Lung (tissue), 12 donors: ENCODE data around the gene C12orf75. TPM values are rescaled to one million over a fixed set of nuclear protein-coding genes. Genes with fewer than 3 reads are reported as not detected.

ENCODE experiments used
- ATAC-seq: fragments of 200-7000 bp; cut with Tn5 transposase; one replicate; pipeline ENCODE4 v1.9.1; 2020; ENCODE audit warnings: moderate number of reproducible peaks; ENCODE audit not compliant: insufficient read depth, low FRiP score
- DNase-seq, 3 donors: peaks; one replicate each; pipeline ENCODE4 v3.0.0-alpha.2; 2013 to 2017
- H3K27ac ChIP-seq, 2 donors: one replicate each; pipeline ENCODE4 v1.5.1; 2013; ENCODE audit warnings: mild to moderate bottlenecking in 2 of 2, moderate library complexity in 2 of 2, control low read depth in 1 of 2, inconsistent platforms in 1 of 2, low read depth in 1 of 2, low read length in 1 of 2
- H3K27me3 ChIP-seq, 3 donors: one replicate each; pipeline ENCODE4 v1.5.1; 2013; ENCODE audit warnings: low read length in 2 of 3; ENCODE audit not compliant: control insufficient read depth in 3 of 3, insufficient read depth in 3 of 3
- H3K36me3 ChIP-seq, 4 donors: one replicate each; pipeline ENCODE4 v1.5.1; 2013; ENCODE audit warnings: low read length in 4 of 4, mild to moderate bottlenecking in 1 of 4, moderate library complexity in 1 of 4; ENCODE audit not compliant: control insufficient read depth in 4 of 4, insufficient read depth in 4 of 4
- H3K4me1 ChIP-seq, 5 donors: one replicate each; pipeline ENCODE4 v1.5.1; 2013; ENCODE audit warnings: low read length in 5 of 5, mild to moderate bottlenecking in 2 of 5, moderate library complexity in 1 of 5; ENCODE audit not compliant: control insufficient read depth in 5 of 5, insufficient read depth in 5 of 5
- H3K4me3 ChIP-seq: one replicate; pipeline ENCODE4 v1.5.1; 2013; ENCODE audit warnings: mild to moderate bottlenecking, control low read depth, moderate library complexity
- H3K9ac ChIP-seq, 2 donors: one replicate each; pipeline ENCODE4 v1.5.1; 2013; ENCODE audit warnings: low read length in 2 of 2, control low read depth in 1 of 2; ENCODE audit not compliant: insufficient read depth in 1 of 2
- H3K9me3 ChIP-seq, 4 donors: one replicate each; pipeline ENCODE4 v1.5.1; 2013; ENCODE audit warnings: low read length in 3 of 4, mild to moderate bottlenecking in 1 of 4, moderate library complexity in 1 of 4; ENCODE audit not compliant: control insufficient read depth in 4 of 4, insufficient read depth in 3 of 4
- CTCF ChIP-seq: IDR thresholded peaks from 2 replicates; pipeline ENCODE4 v1.5.1; 2012; ENCODE audit warnings: mild to moderate bottlenecking; ENCODE audit errors: control extremely low read depth, extremely low read depth
- WGBS, 2 donors: extraction: QIAGEN DNeasy Blood & Tissue Kit; methylation state at CpG; one replicate each; pipeline ENCODE4 v1.1.7; 2013; 5-methylcytosine and 5-hydroxymethylcytosine counted together
- polyA plus RNA-seq, 2 donors: library from polyadenylated mRNA; stranded (reverse); fragments of 200-250 nt; gene quantifications; one replicate each; pipeline ENCODE4 v1.2.1, GENCODE V29; 2013
- total RNA-seq, 2 donors: library from RNA; depleted of rRNA in 1 of 2; stranded (reverse); fragments of >200 nt in 1 of 2; gene quantifications; one replicate each; pipeline ENCODE4 v1.2.1, GENCODE V29; 2014 to 2021
- donor health status: control.
- donor health status: control.
- donor health status: Bipolar disorder and iron deficiency.
- donor health status: healthy.
- donor health status: DM: yes; HTN: yes; CAD: no.

The C12orf75 gene
- total and polyA plus RNA-seq, 4 donors, result 7.0 to 26.7 (median 17.2) TPM

GRCh38 chr12:105319691-105320209 is 10.7 kb upstream of the C12orf75 start:
- Histone ChIP-seq H3K27ac (no peak overlapping the region), H3K27me3 (no peaks in the 10 kb centered on the region), H3K9ac (no peak overlapping the region), H3K36me3 (no peaks in the 10 kb centered on the region), H3K4me3 (no peak overlapping the region), H3K4me1 (no peaks in the 10 kb centered on the region), H3K9me3 (no peaks in the 10 kb centered on the region)
- no peak for DNase-seq
- no peak for TF ChIP-seq CTCF
- no peak for ATAC-seq
- 74 to 83% methylated on average over 8 of the region's 8 CpGs for WGBS, 2 donors

DNA sequence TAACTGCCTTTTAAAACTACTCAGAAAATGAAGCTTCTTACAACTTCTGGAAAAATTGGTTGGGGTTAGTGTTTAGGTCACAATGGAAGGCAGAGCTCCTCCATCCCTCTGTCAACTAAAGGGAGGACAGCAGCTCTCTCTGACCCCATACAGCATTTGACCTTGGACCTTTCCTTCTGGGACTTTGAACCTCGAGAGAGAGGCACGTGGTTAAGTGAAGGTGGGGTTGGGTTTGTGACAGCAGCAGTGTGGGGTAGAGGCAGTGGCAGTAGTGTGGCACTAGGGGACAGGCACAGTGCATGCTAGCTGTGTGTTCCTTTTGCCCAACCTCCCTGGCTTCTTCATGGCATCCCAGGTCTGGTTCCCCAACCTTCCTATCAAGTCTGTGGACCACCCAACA is 9.4 kb upstream of the C12orf75 start:
- H3K27ac ChIP-seq, result no peak overlapping the region

GRCh38 chr12:105322070-105322469 is 8.4 kb upstream of the C12orf75 start:
- no peaks in the 10 kb centered on the region for H3K36me3 ChIP-seq
- no peak for DNase-seq
- no peak for ATAC-seq

More for the DNA sequence above, 9.4 kb upstream of the C12orf75 start:
- no peak for TF ChIP-seq CTCF
- Histone ChIP-seq H3K27me3 (no peaks in the 10 kb centered on the region), H3K4me1 (no peaks in the 10 kb centered on the region), H3K36me3 (no peaks in the 10 kb centered on the region), H3K4me3 (no peak overlapping the region), H3K9ac (no peak overlapping the region), H3K9me3 (no peaks in the 10 kb centered on the region)
- WGBS, 2 donors, result 38 to 48% methylated on average over 2 of the region's 2 CpGs
- DNase-seq (no peak), ATAC-seq (no peak)

More at GRCh38 chr12:105322070-105322469, 8.4 kb upstream of the C12orf75 start:
- WGBS, 2 donors, result 85 to 91% methylated on average over 4 of the region's 4 CpGs
- no peaks in the 10 kb centered on the region for H3K9me3 ChIP-seq
- no peaks in the 10 kb centered on the region for H3K27me3 ChIP-seq
- TF ChIP-seq CTCF, result no peak
- no peak overlapping the region for H3K27ac ChIP-seq
- no peaks in the 10 kb centered on the region for H3K4me1 ChIP-seq
- no peak overlapping the region for H3K9ac ChIP-seq
- H3K4me3 ChIP-seq, result no peak overlapping the region
